ENCODE results near the gene REG4.

Gene REG4

DNA sequence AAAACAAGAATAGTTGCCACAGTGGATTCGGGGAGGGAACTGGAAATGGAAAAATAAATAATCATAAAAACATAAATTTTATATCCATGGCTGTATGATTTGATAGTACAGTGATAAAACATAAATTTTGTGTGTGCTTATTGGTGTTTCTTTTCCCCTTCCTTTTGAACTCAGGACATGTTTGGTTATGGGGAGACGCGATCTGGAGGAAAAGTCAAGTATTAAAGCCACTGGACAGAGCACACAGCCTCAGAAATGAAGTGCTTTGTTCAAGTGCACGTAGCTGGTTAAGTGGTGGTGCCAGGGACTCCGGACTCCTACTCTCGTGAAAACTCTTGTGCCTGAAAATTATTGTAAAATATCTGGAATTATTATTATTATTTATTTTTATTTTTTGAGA is 32.9 kb downstream of the REG4 start:
- TF ChIP-seq, protein P1, sequence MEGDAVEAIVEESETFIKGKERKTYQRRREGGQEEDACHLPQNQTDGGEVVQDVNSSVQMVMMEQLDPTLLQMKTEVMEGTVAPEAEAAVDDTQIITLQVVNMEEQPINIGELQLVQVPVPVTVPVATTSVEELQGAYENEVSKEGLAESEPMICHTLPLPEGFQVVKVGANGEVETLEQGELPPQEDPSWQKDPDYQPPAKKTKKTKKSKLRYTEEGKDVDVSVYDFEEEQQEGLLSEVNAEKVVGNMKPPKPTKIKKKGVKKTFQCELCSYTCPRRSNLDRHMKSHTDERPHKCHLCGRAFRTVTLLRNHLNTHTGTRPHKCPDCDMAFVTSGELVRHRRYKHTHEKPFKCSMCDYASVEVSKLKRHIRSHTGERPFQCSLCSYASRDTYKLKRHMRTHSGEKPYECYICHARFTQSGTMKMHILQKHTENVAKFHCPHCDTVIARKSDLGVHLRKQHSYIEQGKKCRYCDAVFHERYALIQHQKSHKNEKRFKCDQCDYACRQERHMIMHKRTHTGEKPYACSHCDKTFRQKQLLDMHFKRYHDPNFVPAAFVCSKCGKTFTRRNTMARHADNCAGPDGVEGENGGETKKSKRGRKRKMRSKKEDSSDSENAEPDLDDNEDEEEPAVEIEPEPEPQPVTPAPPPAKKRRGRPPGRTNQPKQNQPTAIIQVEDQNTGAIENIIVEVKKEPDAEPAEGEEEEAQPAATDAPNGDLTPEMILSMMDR (conservative IDR thresholded peaks at IDR 0.05) = no peak
- TF ChIP-seq ZFX (IDR thresholded peaks at IDR 0.05) = no peak
- H3K27ac ChIP-seq = no peak overlapping the region

DNA sequence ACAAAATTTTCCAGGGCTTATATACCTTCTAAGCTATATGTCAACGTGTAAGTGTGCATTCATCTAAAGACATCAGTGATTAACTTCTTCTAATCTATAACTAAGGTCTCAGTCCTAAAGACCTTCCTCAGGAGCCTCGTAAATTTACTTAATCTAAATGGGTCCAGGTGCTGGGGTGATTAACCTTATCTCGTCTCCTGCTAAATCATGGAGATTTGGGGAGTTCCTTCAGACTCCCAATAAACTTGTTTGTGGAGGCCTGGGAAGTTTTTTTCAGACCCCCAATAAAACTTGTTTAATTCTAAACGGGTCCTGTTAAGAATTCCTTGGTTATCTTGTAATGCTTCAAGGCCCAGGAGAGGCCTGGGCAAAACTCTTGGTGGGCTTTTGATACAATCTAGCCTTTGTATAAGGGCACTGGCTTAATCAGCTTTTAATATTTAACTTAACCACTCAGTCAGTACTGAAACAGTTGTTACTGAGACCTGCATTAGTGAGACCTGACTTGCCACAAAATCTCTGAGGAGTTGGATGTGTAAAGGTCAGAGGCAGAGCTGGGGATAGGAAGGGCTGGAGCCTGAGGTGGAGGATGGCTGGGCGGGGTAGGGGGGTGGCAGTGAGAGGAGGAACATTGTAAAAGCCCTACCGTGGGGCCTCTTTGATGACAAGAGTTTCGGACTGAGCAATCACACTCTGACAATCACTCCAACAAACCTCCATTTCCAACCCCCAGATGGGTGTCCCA is 36.3 kb downstream of the REG4 start:
- no peak for TF ChIP-seq ZFX (IDR thresholded peaks at IDR 0.05)

DNA sequence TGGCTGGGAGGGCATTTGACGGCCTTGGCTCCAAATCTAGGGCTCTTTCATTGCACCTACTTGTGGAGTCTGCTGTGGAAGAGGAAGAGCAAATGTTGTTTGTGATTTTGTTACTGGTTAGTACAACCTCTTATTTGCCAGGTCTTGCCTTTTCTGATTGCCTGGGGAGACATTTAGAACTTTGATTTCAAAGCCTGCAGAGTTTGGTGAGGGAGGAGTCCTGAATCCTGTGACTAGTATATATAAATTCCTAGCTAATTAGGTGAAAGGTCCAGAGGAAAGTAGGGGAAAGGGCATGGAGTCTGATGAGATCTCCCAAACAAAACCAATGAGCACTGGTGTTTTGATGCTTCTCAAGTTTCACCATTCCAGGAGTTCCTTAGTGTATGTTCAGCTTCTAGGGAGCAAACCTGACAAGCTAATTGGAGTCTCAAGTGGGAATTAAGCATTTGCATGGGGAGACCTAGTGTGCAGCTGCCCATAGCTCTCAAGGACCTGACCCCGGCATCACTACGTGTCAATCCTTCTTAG is 37.5 kb downstream of the REG4 start:
- no peak for TF ChIP-seq ZFX (IDR thresholded peaks at IDR 0.05)

More for the DNA sequence above, 36.3 kb downstream of the REG4 start:
- H3K27ac ChIP-seq = peak overlapping the region; percentile 52

DNA sequence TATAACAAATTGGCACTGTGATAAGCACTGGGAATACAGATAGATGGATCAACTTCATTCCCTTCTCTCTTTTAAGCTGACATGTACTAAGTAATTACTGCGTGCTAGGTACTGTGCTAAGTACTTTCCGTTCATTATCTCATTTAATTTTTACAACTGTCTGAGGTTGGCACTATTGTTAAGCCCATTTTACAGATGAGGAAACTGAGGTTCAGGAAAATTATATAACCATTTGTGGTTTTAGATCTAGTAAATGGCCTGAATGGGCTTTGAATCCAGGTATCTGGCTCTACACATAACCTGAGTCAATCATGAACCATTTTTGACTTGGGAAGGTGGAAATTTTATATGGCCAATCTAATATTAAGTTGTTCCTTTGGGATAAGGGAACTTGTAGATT is 39.0 kb downstream of the REG4 start:
- no peak for TF ChIP-seq ZFX (IDR thresholded peaks at IDR 0.05)
- TF ChIP-seq, protein P1 (conservative IDR thresholded peaks at IDR 0.05) = no peak
- H3K27ac ChIP-seq = no peak overlapping the region

More for the DNA sequence above, 37.5 kb downstream of the REG4 start:
- H3K27ac ChIP-seq = peak overlapping the region; percentile 69; the same call in 1 of the 2 replicates

DNA sequence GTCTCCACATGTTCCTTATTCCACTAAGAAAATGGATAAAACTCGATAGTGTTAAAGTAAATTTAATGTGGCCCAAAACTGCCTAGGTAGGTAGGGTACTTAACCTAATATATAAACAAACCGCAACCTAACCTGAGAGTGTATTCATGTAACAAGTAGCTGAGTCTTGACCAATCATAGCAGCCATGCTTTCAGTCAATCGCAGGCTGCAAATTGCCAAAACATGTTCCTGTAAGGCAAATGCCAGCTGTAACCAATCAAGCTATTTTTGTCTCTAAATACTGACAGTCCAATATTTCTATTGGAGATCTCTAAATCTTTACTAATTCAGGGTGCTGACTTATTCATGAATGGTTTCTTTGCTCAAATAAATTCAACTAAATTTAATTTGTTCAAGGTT is 39.5 kb downstream of the REG4 start:
- no peak for TF ChIP-seq ZFX (IDR thresholded peaks at IDR 0.05)
- TF ChIP-seq, protein P1 (conservative IDR thresholded peaks at IDR 0.05) = no peak

DNA sequence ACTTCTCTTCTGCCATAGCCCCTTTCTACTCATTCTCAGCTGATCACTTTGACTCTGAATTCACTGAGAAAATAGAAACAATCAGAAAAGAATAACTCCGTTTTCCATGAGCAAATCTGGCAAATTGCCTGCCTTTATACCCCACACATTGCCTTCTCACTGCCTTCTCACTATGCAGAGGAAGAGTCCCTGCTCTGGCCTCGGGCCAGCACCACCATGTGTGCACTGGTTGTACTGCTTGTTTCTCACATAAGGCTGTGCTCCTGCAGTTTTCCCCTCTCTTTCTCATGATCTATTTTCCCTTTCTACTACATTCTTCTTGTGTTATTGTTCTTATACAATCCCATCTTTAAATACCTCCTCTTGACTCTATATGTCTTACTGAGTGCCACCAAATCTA is 40.2 kb downstream of the REG4 start:
- H3K27ac ChIP-seq = no peak overlapping the region
- TF ChIP-seq, protein P1 (conservative IDR thresholded peaks at IDR 0.05) = no peak
- TF ChIP-seq ZFX (IDR thresholded peaks at IDR 0.05) = no peak

More for the DNA sequence above, 39.5 kb downstream of the REG4 start:
- H3K27ac ChIP-seq = no peak overlapping the region

DNA sequence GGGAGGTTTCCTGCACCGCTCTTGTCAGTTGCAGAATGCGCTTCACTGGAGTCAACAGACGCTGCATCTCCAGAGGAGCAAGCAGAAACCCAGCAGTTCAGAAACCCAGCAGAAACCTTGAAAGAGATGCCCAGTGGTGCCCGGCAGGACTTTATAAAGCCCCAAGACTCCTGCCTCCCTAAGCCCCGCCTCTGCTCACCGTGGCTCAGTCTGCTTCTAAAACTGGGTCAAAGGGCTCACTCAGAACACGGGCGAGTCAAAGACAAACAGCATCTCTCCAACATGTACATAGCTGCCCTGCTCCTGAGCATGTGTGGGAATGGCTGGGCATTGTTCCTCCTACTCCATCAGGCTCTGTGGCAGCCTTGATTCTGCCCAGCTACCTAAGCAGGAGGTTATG is 42.5 kb downstream of the REG4 start, which contains the start of gene HMGCS2:
Gene HMGCS2 (minus strand): TSS at position 128 of the 400 bp plus-strand sequence. CDS start 61 bp downstream, at position 67.
- TF ChIP-seq, protein P1 (conservative IDR thresholded peaks at IDR 0.05) = no peak
- TF ChIP-seq ZFX (IDR thresholded peaks at IDR 0.05) = no peak

DNA sequence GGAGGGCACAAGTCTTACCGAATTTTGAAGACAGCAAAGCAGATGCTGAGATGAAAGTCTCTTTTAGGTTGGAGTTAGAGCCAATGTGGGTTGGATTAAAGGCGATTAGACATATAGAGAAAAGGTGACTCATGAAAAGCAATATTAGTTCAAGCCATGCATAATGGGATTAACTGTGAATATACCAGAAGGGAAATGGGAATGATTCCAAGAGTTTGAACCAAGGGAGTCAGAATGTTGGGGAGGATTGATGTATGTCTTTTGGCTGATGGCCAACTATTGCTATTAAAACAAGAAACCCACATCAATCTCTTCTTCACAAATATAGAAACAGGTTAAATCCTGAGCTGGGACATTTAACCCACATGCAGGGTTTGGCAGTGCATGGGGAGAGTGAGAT is 43.8 kb downstream of the REG4 start:
- peak overlapping the region; percentile 55 for H3K27ac ChIP-seq
- TF ChIP-seq, protein P1 (conservative IDR thresholded peaks at IDR 0.05) = no peak
- no peak for TF ChIP-seq ZFX (IDR thresholded peaks at IDR 0.05)

More for the DNA sequence above, 42.5 kb downstream of the REG4 start, which contains the start of gene HMGCS2:
- peak within 1 kb of the TSS; percentile 15 for H3K27ac ChIP-seq
